ENCODE results near the gene HAPSTR1.
A peak's percentile ranks its signal among the peaks of the same experiment; 100 is the strongest.
"Not testable (repeated sequence)": the region's sequence is repeated elsewhere in the genome, so short reads cannot be mapped to it uniquely, and the experiment has no call there.

HAPSTR1 gene

GRCh38 chr16:9072806-9073341 is 18.6 kb upstream of the HAPSTR1 start:
- no peak for DNase-seq (ENCODE audit: low spot score)

- DNase-seq (ENCODE audit: low spot score): no peak
These were observed 16.0 kb upstream of the HAPSTR1 start for GRCh38 chr16:9075299-9076071.

GRCh38 chr16:9077091-9077809 is 14.2 kb upstream of the HAPSTR1 start:
- DNase-seq (ENCODE audit: low spot score): no peak

GRCh38 chr16:9078467-9079429 is 12.7 kb upstream of the HAPSTR1 start:
- peak; percentile 54 for DNase-seq (ENCODE audit: low spot score)

- DNase-seq (ENCODE audit: low spot score): no peak
These were observed 12.0 kb upstream of the HAPSTR1 start for GRCh38 chr16:9079430-9079812.

GRCh38 chr16:9081158-9081557 is 10.3 kb upstream of the HAPSTR1 start:
- DNase-seq (ENCODE audit: low spot score): no peak

- DNase-seq (ENCODE audit: low spot score): no peak
These were observed 9.6 kb upstream of the HAPSTR1 start for GRCh38 chr16:9081843-9082242.

- no peak for DNase-seq (ENCODE audit: low spot score)
These were observed 9.0 kb upstream of the HAPSTR1 start for GRCh38 chr16:9082422-9082821.

GRCh38 chr16:9087733-9088132 is 3.7 kb upstream of the HAPSTR1 start:
- not testable (repeated sequence) for DNase-seq (ENCODE audit: low spot score)

GRCh38 chr16:9088848-9089247 is 2.6 kb upstream of the HAPSTR1 start:
- no peak for DNase-seq (ENCODE audit: low spot score)

GRCh38 chr16:9089660-9090059 is 1.8 kb upstream of the HAPSTR1 start:
- no peak for DNase-seq (ENCODE audit: low spot score)

- DNase-seq (ENCODE audit: low spot score): peak; percentile 68
These were observed 1.1 kb upstream of the HAPSTR1 start for GRCh38 chr16:9090101-9090959.

GRCh38 chr16:9091867-9092281 is 430 bp downstream of the HAPSTR1 start:
- DNase-seq (ENCODE audit: low spot score): peak; percentile 44

GRCh38 chr16:9092282-9092977 is 986 bp downstream of the HAPSTR1 start:
- DNase-seq (ENCODE audit: low spot score): peak; percentile 72

GRCh38 chr16:9092978-9093344 is 1.5 kb downstream of the HAPSTR1 start:
- peak; percentile 53 for DNase-seq (ENCODE audit: low spot score)

GRCh38 chr16:9094011-9094846 is 2.8 kb downstream of the HAPSTR1 start:
- DNase-seq (ENCODE audit: low spot score): no peak

GRCh38 chr16:9095171-9095570 is 3.7 kb downstream of the HAPSTR1 start:
- DNase-seq (ENCODE audit: low spot score): no peak

- DNase-seq (ENCODE audit: low spot score): no peak
These were observed 4.4 kb downstream of the HAPSTR1 start for GRCh38 chr16:9095656-9096397.

- DNase-seq (ENCODE audit: low spot score): no peak
These were observed 5.0 kb downstream of the HAPSTR1 start for GRCh38 chr16:9096416-9096952.
